Ascending aorta (tissue), 2 donors: Measurements from ENCODE around the gene SLC25A21. TPM values are rescaled to one million over a fixed set of nuclear protein-coding genes. Genes with fewer than 3 reads are reported as not detected.

Source experiments
- DNase-seq, 2 donors: peaks; one replicate each; pipeline ENCODE4 v3.0.0-alpha.2; 2019; ENCODE audit warnings: low spot score in 2 of 2
- H3K27ac ChIP-seq, 2 donors: fragments of 200-600 bp; sonication (generic); one replicate each; pipeline ENCODE4 v1.5.1; 2016 to 2017; ENCODE audit warnings: mild to moderate bottlenecking in 1 of 2
- H3K27me3 ChIP-seq: fragments of 200-600 bp; sonication (generic); one replicate; pipeline ENCODE4 v1.5.1; 2017
- H3K36me3 ChIP-seq, 2 donors: fragments of 200-600 bp; sonication (generic); one replicate each; pipeline ENCODE4 v1.5.1; 2016
- H3K4me1 ChIP-seq, 2 donors: fragments of 200-600 bp; sonication (generic); one replicate each; pipeline ENCODE4 v1.5.1; 2016 to 2017; ENCODE audit warnings: mild to moderate bottlenecking in 1 of 2
- H3K4me3 ChIP-seq, 2 donors: fragments of 200-600 bp; sonication (generic); one replicate each; pipeline ENCODE4 v1.5.1; 2016 to 2017; ENCODE audit warnings: mild to moderate bottlenecking in 1 of 2
- H3K9me3 ChIP-seq, 2 donors: fragments of 200-600 bp; sonication (generic); one replicate each; pipeline ENCODE4 v1.5.1; 2016
- intact Hi-C: fragments of 100-400 bp; cut with DNase I; formaldehyde crosslinking; loops from one replicate; pipeline ENCODE4 v1.15.1; 2023
- total RNA-seq: library from RNA; depleted of rRNA; stranded (reverse); fragments of >200 nt; gene quantifications from one replicate; pipeline ENCODE4 v1.1.0, GENCODE V29; 2016
- TF ChIP-seq, protein P1 (sequence below), 3 experiments: fragments of 200-600 bp in 2 of 3; fragments of 450-650 bp in 1 of 3; sonication (generic) in 2 of 3; IDR thresholded peaks; one replicate each; pipeline ENCODE4 v1.5.1; 2016 to 2019; ENCODE audit warnings: antibody characterized with exemption in 3 of 3, mild to moderate bottlenecking in 1 of 3, moderate library complexity in 1 of 3

SLC25A21 gene
- total RNA-seq, 1 donor from 2014 or later: not detected

GRCh38 chr14:36955376-36955775, 217.0 kb downstream of the SLC25A21 start:
- TF ChIP-seq, protein P1, sequence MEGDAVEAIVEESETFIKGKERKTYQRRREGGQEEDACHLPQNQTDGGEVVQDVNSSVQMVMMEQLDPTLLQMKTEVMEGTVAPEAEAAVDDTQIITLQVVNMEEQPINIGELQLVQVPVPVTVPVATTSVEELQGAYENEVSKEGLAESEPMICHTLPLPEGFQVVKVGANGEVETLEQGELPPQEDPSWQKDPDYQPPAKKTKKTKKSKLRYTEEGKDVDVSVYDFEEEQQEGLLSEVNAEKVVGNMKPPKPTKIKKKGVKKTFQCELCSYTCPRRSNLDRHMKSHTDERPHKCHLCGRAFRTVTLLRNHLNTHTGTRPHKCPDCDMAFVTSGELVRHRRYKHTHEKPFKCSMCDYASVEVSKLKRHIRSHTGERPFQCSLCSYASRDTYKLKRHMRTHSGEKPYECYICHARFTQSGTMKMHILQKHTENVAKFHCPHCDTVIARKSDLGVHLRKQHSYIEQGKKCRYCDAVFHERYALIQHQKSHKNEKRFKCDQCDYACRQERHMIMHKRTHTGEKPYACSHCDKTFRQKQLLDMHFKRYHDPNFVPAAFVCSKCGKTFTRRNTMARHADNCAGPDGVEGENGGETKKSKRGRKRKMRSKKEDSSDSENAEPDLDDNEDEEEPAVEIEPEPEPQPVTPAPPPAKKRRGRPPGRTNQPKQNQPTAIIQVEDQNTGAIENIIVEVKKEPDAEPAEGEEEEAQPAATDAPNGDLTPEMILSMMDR (IDR thresholded peaks at IDR 0.05): no peak
- no peak for DNase-seq
- Histone ChIP-seq H3K27me3 (no peaks in the 10 kb centered on the region), H3K27ac (no peak overlapping the region), H3K9me3 (no peaks in the 10 kb centered on the region), H3K36me3 (no peaks in the 10 kb centered on the region), H3K4me1 (no peaks in the 10 kb centered on the region), H3K4me3 (no peak overlapping the region)
- intact Hi-C loops: no loop called here

DNA sequence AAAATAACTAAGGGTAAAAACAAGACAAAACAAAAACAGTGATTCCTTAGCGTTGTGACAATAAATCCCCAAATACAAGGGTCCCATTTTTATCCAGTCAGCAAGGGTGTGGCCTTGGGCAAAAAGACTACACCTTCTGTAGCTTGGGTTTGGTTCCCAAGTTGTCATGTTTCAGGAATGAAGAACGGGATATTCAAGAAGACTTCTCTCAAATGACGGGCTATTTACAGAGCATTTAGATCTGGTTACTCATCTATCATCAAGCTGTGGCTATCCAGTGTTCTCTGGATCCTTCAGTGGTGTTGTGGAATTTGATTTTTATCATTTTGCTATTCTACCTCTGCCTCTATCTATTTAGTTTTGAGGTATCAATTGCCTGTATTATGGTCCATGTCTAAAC, 219.7 kb downstream of the SLC25A21 start:
- H3K4me3 ChIP-seq: no peak overlapping the region

DNA sequence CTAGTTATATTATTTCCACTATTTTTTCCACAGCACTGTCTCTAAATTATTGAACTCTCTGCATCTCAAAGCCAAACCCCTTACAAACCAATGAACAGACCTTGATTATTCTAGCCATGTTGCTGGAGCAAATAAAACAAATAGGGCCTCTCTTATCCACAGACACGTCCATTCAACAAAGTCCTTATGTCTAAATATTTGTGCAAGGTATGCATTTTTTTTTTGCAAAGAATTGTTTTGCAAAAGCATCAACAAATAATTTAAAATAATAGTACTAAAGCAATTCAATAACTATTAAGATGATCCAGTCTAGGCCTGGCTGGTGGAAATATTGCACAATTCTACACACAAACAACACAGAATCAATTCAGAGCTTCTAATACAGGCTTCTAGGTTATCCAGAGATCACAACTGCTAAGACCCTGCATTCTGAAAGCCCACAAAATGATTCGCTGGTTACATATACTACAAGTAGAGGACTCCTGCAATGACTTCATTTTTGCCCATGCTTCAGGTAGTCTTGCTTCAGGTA, 221.0 kb downstream of the SLC25A21 start:
- no peaks in the 10 kb centered on the region for H3K4me1 ChIP-seq
- intact Hi-C loops: no loop called here
- no peaks in the 10 kb centered on the region for H3K27me3 ChIP-seq
- H3K4me3 ChIP-seq: no peak overlapping the region
- no peaks in the 10 kb centered on the region for H3K9me3 ChIP-seq
- no peak for DNase-seq
- H3K27ac ChIP-seq: no peak overlapping the region
- TF ChIP-seq, protein P1 (IDR thresholded peaks at IDR 0.05): no peak
- no peaks in the 10 kb centered on the region for H3K36me3 ChIP-seq

More for the DNA sequence above, 219.7 kb downstream of the SLC25A21 start:
- Histone ChIP-seq H3K9me3 (no peaks in the 10 kb centered on the region), H3K27ac (no peak overlapping the region), H3K27me3 (no peaks in the 10 kb centered on the region), H3K36me3 (no peaks in the 10 kb centered on the region), H3K4me1 (no peaks in the 10 kb centered on the region)
- no peak for DNase-seq
- TF ChIP-seq, protein P1 (IDR thresholded peaks at IDR 0.05): no peak
- intact Hi-C loops: no loop called here

DNA sequence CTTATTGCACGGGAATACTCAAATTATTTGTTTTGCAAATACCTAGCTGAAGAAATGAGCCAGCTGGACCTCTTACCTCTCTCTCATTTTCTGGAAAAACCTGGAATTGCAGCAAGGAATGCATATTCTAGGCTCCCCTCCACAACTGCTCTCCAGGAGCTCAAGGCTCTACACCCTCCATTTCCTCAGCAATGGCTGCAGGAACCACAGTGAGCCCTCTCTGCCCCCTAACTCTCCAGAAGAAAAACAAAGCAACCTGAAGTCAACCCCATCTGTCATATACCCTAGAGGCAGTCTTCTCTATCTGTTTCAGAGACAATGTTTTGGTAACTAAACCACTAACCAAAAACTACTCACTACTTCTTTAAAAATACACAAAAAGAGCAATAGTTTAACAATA, 221.6 kb downstream of the SLC25A21 start:
- no peaks in the 10 kb centered on the region for H3K9me3 ChIP-seq
- H3K27ac ChIP-seq: no peak overlapping the region
- intact Hi-C loops: no loop called here
- no peak for DNase-seq
- no peaks in the 10 kb centered on the region for H3K27me3 ChIP-seq
- H3K4me1 ChIP-seq: no peaks in the 10 kb centered on the region
- no peak overlapping the region for H3K4me3 ChIP-seq
- H3K36me3 ChIP-seq: no peaks in the 10 kb centered on the region
- TF ChIP-seq, protein P1 (IDR thresholded peaks at IDR 0.05): no peak

- no peak overlapping the region for H3K4me3 ChIP-seq
- TF ChIP-seq, protein P1 (IDR thresholded peaks at IDR 0.05): no peak
- no peaks in the 10 kb centered on the region for H3K27me3 ChIP-seq
- H3K4me1 ChIP-seq: no peaks in the 10 kb centered on the region
- no peak overlapping the region for H3K27ac ChIP-seq
- no peak for DNase-seq
- intact Hi-C loops: loop anchor here (10.0 kb wide), 1 partner anchor 165 kb away; no protein-coding TSS in a partner anchor
- H3K9me3 ChIP-seq: no peaks in the 10 kb centered on the region
- no peaks in the 10 kb centered on the region for H3K36me3 ChIP-seq
Measured at GRCh38 chr14:36949371-36949770, 223.0 kb downstream of the SLC25A21 start.
